Measurements from ENCODE around the gene PROKR1.
"Not testable (repeated sequence)": the region's sequence is repeated elsewhere in the genome, so short reads cannot be mapped to it uniquely, and the experiment has no call there.

PROKR1 gene

DNA sequence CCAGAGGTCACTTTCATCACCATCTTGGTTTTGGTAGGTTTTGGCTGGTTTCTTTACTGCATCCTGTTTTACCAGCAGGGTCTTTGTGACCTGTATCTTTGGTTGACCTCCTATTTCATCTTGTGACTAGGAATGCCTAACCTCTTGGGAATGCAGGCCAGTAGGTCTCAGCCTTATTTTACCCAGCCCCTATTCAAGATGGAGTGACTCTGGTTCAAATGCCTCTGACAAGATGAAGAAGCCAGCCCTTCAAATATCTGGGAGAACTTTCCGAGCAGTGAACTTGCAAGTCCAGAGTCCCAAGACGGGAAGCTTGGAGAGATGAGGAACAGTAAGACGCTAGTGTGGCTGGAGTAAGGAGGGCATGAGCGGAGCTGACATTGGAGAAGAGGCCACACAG, 28.6 kb downstream of the PROKR1 start:
- no peak for DNase-seq (ENCODE audit: low read depth)

GRCh38 chr2:68673631-68674030, 30.3 kb downstream of the PROKR1 start:
- H3K4me3 ChIP-seq (ENCODE audit: low read length): no peak overlapping the region
- TF ChIP-seq, protein P1, sequence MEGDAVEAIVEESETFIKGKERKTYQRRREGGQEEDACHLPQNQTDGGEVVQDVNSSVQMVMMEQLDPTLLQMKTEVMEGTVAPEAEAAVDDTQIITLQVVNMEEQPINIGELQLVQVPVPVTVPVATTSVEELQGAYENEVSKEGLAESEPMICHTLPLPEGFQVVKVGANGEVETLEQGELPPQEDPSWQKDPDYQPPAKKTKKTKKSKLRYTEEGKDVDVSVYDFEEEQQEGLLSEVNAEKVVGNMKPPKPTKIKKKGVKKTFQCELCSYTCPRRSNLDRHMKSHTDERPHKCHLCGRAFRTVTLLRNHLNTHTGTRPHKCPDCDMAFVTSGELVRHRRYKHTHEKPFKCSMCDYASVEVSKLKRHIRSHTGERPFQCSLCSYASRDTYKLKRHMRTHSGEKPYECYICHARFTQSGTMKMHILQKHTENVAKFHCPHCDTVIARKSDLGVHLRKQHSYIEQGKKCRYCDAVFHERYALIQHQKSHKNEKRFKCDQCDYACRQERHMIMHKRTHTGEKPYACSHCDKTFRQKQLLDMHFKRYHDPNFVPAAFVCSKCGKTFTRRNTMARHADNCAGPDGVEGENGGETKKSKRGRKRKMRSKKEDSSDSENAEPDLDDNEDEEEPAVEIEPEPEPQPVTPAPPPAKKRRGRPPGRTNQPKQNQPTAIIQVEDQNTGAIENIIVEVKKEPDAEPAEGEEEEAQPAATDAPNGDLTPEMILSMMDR (IDR thresholded peaks at IDR 0.05; ENCODE audit: insufficient read depth, low read depth, low read length, missing control alignments): no peak
- no peak for DNase-seq (ENCODE audit: low read depth)

More for the DNA sequence above, 28.6 kb downstream of the PROKR1 start:
- TF ChIP-seq, protein P1 (IDR thresholded peaks at IDR 0.05; ENCODE audit: insufficient read depth, low read depth, low read length, missing control alignments): no peak
- H3K4me3 ChIP-seq (ENCODE audit: low read length): no peak overlapping the region

- TF ChIP-seq, protein P1 (IDR thresholded peaks at IDR 0.05; ENCODE audit: insufficient read depth, low read depth, low read length, missing control alignments): no peak
- H3K4me3 ChIP-seq (ENCODE audit: low read length): no peak overlapping the region
- DNase-seq (ENCODE audit: low read depth): no peak
Measured at GRCh38 chr2:68675470-68675869, 32.1 kb downstream of the PROKR1 start.

DNA sequence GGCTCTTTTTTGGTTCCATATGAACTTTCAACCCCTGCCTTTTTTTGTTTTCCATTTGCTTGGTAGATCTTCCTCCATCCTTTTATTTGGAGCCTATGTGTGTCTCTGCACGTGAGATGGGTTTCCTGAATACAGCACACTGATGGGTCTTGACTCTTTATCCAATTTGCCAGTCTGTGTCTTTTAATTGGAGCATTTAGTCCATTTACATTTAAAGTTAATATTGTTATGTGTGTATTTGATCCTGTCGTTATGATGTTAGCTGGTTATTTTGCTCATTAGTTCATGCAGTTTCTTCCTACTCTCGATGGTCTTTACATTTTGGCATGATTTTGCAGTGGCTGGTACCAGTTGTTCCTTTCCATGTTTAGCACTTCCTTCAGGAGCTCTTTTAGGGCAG, 34.5 kb downstream of the PROKR1 start:
- H3K4me3 ChIP-seq (ENCODE audit: low read length); DNase-seq (ENCODE audit: low read depth): not testable (repeated sequence)

DNA sequence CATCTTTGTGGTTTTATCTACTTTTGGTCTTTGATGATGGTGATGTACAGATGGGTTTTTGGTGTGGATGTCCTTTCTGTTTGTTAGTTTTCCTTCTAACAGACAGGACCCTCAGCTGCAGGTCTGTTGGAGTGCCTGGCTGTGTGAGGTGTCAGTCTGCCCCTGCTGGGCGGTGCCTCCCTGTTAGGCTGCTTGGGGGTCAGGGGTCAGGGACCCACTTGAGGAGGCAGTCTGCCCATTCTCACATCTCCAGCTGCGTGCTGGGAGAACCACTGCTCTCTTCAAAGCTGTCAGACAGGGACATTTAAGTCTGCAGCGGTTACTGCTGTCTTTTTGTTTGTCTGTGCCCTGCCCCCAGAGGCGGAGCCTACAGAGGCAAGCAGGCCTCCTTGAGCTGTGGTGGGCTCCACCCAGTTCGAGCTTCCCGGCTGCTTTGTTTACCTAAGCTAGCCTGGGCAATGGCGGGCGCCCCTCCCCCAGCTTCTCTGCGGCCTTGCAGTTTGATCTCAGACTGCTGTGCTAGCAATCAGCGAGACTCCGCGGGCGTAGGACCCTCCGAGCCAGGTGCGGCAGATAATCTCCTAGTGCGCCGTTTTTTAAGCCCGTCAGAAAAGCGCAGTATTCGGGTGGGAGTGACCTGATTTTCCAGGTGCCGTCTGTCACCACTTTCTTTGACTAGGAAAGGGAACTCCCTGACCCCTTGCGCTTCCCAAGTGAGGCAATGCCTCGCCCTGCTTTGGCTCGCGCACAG, 36.0 kb downstream of the PROKR1 start:
- DNase-seq (ENCODE audit: low read depth): peak; percentile 16
- peak overlapping the region; percentile 34 for H3K4me3 ChIP-seq (ENCODE audit: low read length)

DNA sequence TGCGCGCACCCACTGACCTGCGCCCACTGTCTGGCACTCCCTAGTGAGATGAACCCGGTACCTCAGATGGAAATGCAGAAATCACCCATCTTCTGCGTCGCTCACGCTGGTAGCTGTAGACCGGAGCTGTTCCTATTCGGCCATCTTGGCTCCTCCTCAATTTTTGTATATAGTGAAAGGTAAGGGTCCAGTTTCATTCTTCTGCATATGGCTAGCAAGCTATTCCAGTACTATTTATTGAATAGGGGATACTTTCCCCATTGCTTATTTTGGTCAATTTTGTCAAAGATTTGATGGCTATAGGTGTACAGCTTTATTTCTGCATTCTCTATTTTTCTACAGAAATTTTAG, 36.5 kb downstream of the PROKR1 start:
- DNase-seq (ENCODE audit: low read depth); H3K4me3 ChIP-seq (ENCODE audit: low read length): not testable (repeated sequence)

GRCh38 chr2:68684197-68684596, 40.8 kb downstream of the PROKR1 start:
- TF ChIP-seq, protein P1 (IDR thresholded peaks at IDR 0.05; ENCODE audit: insufficient read depth, low read depth, low read length, missing control alignments): no peak
- DNase-seq (ENCODE audit: low read depth): no peak
- H3K4me3 ChIP-seq (ENCODE audit: low read length): no peak overlapping the region

GRCh38 chr2:68686178-68686577, 42.8 kb downstream of the PROKR1 start:
- no peak overlapping the region for H3K4me3 ChIP-seq (ENCODE audit: low read length)
- DNase-seq (ENCODE audit: low read depth): no peak
- TF ChIP-seq, protein P1 (IDR thresholded peaks at IDR 0.05; ENCODE audit: insufficient read depth, low read depth, low read length, missing control alignments): no peak
